HCT116 (cell line): ENCODE measurements around the gene HLA-DOA. TPM values are rescaled to one million over a fixed set of nuclear protein-coding genes. Genes with fewer than 3 reads are reported as not detected.

Experiments used
- ATAC-seq: fragments of 200-7000 bp; cut with Tn5 transposase; 2 replicates; pipeline ENCODE4 v1.9.1; 2020; ENCODE audit warnings: mild to moderate bottlenecking, moderate library complexity
- BruUV-seq: library from RNA; stranded (reverse); fragments of 400-500 nt; replicated peaks from 2 replicates; lab custom pipeline; 2021; lab: Mats Ljungman, UMichigan
- CTCF ChIA-PET: fragments of 300-600 bp; sonication (Branson Sonifier 250); formaldehyde crosslinking; loops from one replicate; lab custom pipeline; 2021; ENCODE audit warnings: antibody characterized with exemption; lab: Charles Lee
- POLR2A ChIA-PET: fragments of 300-600, 350-600 bp; sonication (Branson Sonifier 250); formaldehyde crosslinking; loops from one replicate; lab custom pipeline; 2021; ENCODE audit warnings: antibody characterized with exemption; lab: Charles Lee
- RAD21 ChIA-PET, 2 experiments: fragments of 300-600 bp; sonication (Branson Sonifier 250); formaldehyde crosslinking; loops; one replicate each; lab custom pipeline; 2023; ENCODE audit warnings: low total read pairs in 2 of 2; ENCODE audit not compliant: uncharacterized antibody in 2 of 2, unreplicated experiment in 2 of 2, low non-redundant PET in 1 of 2; lab: Charles Lee
- DNase-seq: peaks from one replicate; pipeline ENCODE4 v3.0.0-alpha.2; 2010; ENCODE audit warnings: low read depth, low spot score
- H2AFZ ChIP-seq: fragments of 200-600 bp; shearing (Covaris generic), sonication (generic); 2 replicates; pipeline ENCODE4 v1.6.1; 2017; ENCODE audit warnings: low read depth, mixed run types, mixed read lengths, antibody characterized with exemption, low read length; ENCODE audit not compliant: poor library complexity, severe bottlenecking
- H3K27ac ChIP-seq: 2 replicates; pipeline ENCODE4 v1.5.1; 2012; ENCODE audit warnings: low read depth, low read length
- H3K27me3 ChIP-seq: fragments of 200-600 bp; sonication (generic); 2 replicates; pipeline ENCODE4 v1.6.1; 2016; ENCODE audit warnings: mixed run types, low read length, mixed read lengths; ENCODE audit not compliant: insufficient read depth
- H3K36me3 ChIP-seq, 2 experiments: fragments of 200-500 bp in 1 of 2; fragments of 200-600 bp in 1 of 2; sonication (Bioruptor generic) in 1 of 2; sonication (generic) in 1 of 2; 2 replicates each; pipeline versions ENCODE4 v1.5.1 to v1.6.1; 2014 to 2016; ENCODE audit warnings: low read length in 2 of 2, inconsistent platforms in 1 of 2, mixed read lengths in 1 of 2, mixed run types in 1 of 2; ENCODE audit not compliant: insufficient read depth in 2 of 2, control insufficient read depth in 1 of 2
- H3K4me1 ChIP-seq, 2 experiments: fragments of 200-600 bp in 1 of 2; sonication (generic) in 1 of 2; 2 replicates each; pipeline versions ENCODE4 v1.5.1 to v1.6.1; 2012 to 2017; ENCODE audit warnings: low read length in 2 of 2, inconsistent platforms in 1 of 2, mild to moderate bottlenecking in 1 of 2, mixed read lengths in 1 of 2, mixed run types in 1 of 2, moderate library complexity in 1 of 2; ENCODE audit not compliant: insufficient read depth in 2 of 2, control insufficient read depth in 1 of 2
- H3K4me2 ChIP-seq: fragments of 200-600 bp; sonication (generic); 2 replicates; pipeline ENCODE4 v1.6.1; 2017; ENCODE audit warnings: mixed run types, low read length, mixed read lengths
- H3K4me3 ChIP-seq, 2 experiments: fragments of 200-600 bp in 1 of 2; sonication (generic) in 1 of 2; replicated peaks in 1 of 2; 2 replicates each; pipeline ENCODE4 v1.5.1; 2011 to 2016; ENCODE audit warnings: low read length in 2 of 2, control low read depth in 1 of 2, low read depth in 1 of 2, mild to moderate bottlenecking in 1 of 2, mixed read lengths in 1 of 2, mixed run types in 1 of 2
- H3K79me2 ChIP-seq: fragments of 200-600 bp; sonication (generic); 2 replicates; pipeline ENCODE4 v1.6.1; 2017; ENCODE audit warnings: mild to moderate bottlenecking, mixed run types, low read length, moderate library complexity, mixed read lengths; ENCODE audit not compliant: insufficient read depth
- H3K9ac ChIP-seq: fragments of 200-600 bp; sonication (generic); 2 replicates; pipeline ENCODE4 v1.6.1; 2016; ENCODE audit warnings: low read length, mixed read lengths
- H3K9me2 ChIP-seq: fragments of 200-600 bp; sonication (generic), shearing (Covaris generic); 2 replicates; pipeline ENCODE4 v1.6.1; 2017; ENCODE audit warnings: mixed run types, mild to moderate bottlenecking, moderate library complexity; ENCODE audit not compliant: insufficient read depth
- H3K9me3 ChIP-seq, 2 experiments: fragments of 200-500 bp in 1 of 2; fragments of 200-600 bp in 1 of 2; sonication (Bioruptor generic) in 1 of 2; sonication (generic) in 1 of 2; 2 replicates each; pipeline ENCODE4 v1.6.1; 2014 to 2017; ENCODE audit warnings: low read length in 2 of 2, mixed read lengths in 2 of 2, inconsistent platforms in 1 of 2, low read depth in 1 of 2, mild to moderate bottlenecking in 1 of 2, mixed run types in 1 of 2, moderate library complexity in 1 of 2; ENCODE audit not compliant: control insufficient read depth in 1 of 2, insufficient read depth in 1 of 2
- H4K20me1 ChIP-seq: fragments of 200-600 bp; sonication (generic), shearing (Covaris generic); 2 replicates; pipeline ENCODE4 v1.6.1; 2017; ENCODE audit warnings: mixed run types, mild to moderate bottlenecking, moderate library complexity; ENCODE audit not compliant: insufficient read depth
- ATF3 ChIP-seq: IDR thresholded peaks from 2 replicates; pipeline ENCODE4 v1.6.1; 2012
- CBX3 ChIP-seq: IDR thresholded peaks from 2 replicates; pipeline ENCODE4 v1.6.1; 2012; ENCODE audit warnings: low read depth
- CEBPB ChIP-seq: IDR thresholded peaks from 2 replicates; pipeline ENCODE4 v1.6.1; 2012; ENCODE audit warnings: low read depth
- EGR1 ChIP-seq: IDR thresholded peaks from 2 replicates; pipeline ENCODE4 v1.6.1; 2012; ENCODE audit warnings: low read depth
- EZH2phosphoT487 ChIP-seq: fragments of 200-600 bp; IDR thresholded peaks from 2 replicates; pipeline ENCODE4 v1.6.1; 2018; ENCODE audit warnings: antibody characterized with exemption, borderline replicate concordance
- POLR2AphosphoS5 ChIP-seq: IDR thresholded peaks from 2 replicates; pipeline ENCODE4 v1.6.1; 2011; ENCODE audit warnings: mild to moderate bottlenecking, low read depth, low read length, moderate library complexity
- RAD21 ChIP-seq: IDR thresholded peaks from 2 replicates; pipeline ENCODE4 v1.6.1; 2012; ENCODE audit warnings: low read depth, mild to moderate bottlenecking
- SIN3A ChIP-seq: IDR thresholded peaks from 2 replicates; pipeline ENCODE4 v1.6.1; 2012; ENCODE audit warnings: low read depth
- SP1 ChIP-seq: IDR thresholded peaks from 2 replicates; pipeline ENCODE4 v1.6.1; 2012; ENCODE audit warnings: low read depth
- SRF ChIP-seq: IDR thresholded peaks from 2 replicates; pipeline ENCODE4 v1.6.1; 2012; ENCODE audit warnings: low read depth
- TCF7L2 ChIP-seq: IDR thresholded peaks from 2 replicates; pipeline ENCODE4 v1.7.0; 2011; ENCODE audit warnings: borderline replicate concordance, inconsistent platforms; ENCODE audit not compliant: insufficient read depth, insufficient read length; ENCODE audit errors: extremely low read depth
- ZFX ChIP-seq: fragments of 450-650 bp; IDR thresholded peaks from 2 replicates; pipeline ENCODE4 v1.6.1; 2017
- ZNF274 ChIP-seq: fragments of 200-500 bp; sonication (Bioruptor generic); IDR thresholded peaks from 2 replicates; pipeline ENCODE4 v1.6.1; 2014; ENCODE audit warnings: mild to moderate bottlenecking, low read depth, low read length, inconsistent platforms
- intact Hi-C: fragments of 100-400 bp; cut with micrococcal nuclease; formaldehyde crosslinking; loops from 2 replicates; pipeline ENCODE4 v1.10.0; 2022
- total RNA-seq: library from RNA; stranded (reverse); gene quantifications from one replicate; pipeline ENCODE4 v1.2.1, GENCODE V29; 2021; ENCODE audit not compliant: unreplicated experiment
- TF ChIP-seq, protein P1 (sequence below): IDR thresholded peaks from 2 replicates; pipeline ENCODE4 v1.6.1; 2012

The HLA-DOA gene
- total RNA-seq, 1 experiment from 2014 or later: 0.39 TPM

DNA sequence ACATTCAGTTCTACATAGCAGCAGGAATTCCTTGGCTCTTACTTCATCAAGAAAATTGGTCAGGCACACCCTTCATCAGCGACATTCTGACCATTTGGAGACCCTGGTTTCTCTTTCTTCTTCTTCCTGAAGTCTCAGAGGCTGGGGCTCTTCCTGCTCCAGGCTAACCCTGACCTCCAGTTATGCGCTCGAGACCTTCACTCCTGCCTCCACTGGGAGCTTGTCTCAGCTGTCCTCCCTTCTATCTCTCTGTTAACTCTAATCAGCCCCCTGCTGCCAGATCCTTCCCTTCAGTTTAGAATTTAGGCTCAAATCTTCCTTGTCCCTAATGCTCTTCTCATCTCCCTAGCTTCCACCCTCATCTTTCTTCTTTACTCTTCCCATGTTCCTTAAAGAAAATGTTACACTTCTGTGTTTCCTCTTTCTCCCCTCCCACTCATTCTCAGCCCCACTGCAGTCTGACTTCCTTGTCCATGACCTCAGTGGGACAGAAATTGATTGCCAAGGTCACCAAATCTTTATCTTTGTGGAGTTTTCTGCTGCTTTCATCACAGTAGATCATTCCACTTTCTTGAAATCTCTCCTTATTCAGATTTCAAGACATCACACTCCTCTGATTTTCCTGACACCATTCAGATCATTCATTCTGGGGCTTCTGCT, 8.4 kb upstream of the HLA-DOA start:
- POLR2A ChIA-PET: no interaction called here
- H3K9me3 ChIP-seq: no peaks in the 10 kb centered on the region
- peaks cover 0 to 3% of the 10 kb centered on the region in 2 experiments; a peak in 1 of 4 replicates for H3K4me1 ChIP-seq
- no TSS peak for BruUV-seq
- H2AFZ ChIP-seq: no peak overlapping the region
- RAD21 ChIA-PET: no interaction called here
- no peaks in the 10 kb centered on the region for H3K79me2 ChIP-seq
- no peak overlapping the region for H3K27ac ChIP-seq
- no peaks in the 10 kb centered on the region for H3K9me2 ChIP-seq
- CTCF ChIA-PET: interaction anchor here (1.5 kb wide), 1 partner anchor 32 kb away, joined by 3 read pairs; no protein-coding TSS in a partner anchor
- intact Hi-C loops: no loop called here
- no peak overlapping the region for H3K9ac ChIP-seq
- peaks cover 8% of the 10 kb centered on the region; the same call in 1 of the 2 replicates for H3K27me3 ChIP-seq
- H3K4me2 ChIP-seq: no peak overlapping the region
- no peaks in the 10 kb centered on the region for H4K20me1 ChIP-seq
- ATAC-seq (no peak), DNase-seq (no peak)
- H3K36me3 ChIP-seq: no peaks in the 10 kb centered on the region
- TF ChIP-seq TCF7L2 (no peak), CEBPB (no peak), EZH2phosphoT487 (no peak), RAD21 (no peak), SP1 (no peak), ZFX (no peak), SIN3A (no peak), POLR2AphosphoS5 (no peak), CBX3 (no peak), ZNF274 (no peak), EGR1 (no peak), SRF (no peak), ATF3 (no peak)
- TF ChIP-seq, protein P1, sequence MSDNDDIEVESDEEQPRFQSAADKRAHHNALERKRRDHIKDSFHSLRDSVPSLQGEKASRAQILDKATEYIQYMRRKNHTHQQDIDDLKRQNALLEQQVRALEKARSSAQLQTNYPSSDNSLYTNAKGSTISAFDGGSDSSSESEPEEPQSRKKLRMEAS: no peak
- H3K4me3 ChIP-seq: no peak overlapping the region
